SK-N-SH (cell line): Measurements from ENCODE around the gene TTC23L. TPM values are rescaled to one million over a fixed set of nuclear protein-coding genes. Genes with fewer than 3 reads are reported as not detected.

Experiments used
- CTCF ChIA-PET: fragments of 300-600, 350-600 bp; formaldehyde crosslinking; extraction: SDS; loops from one replicate; lab custom pipeline; 2021; lab: Yijun Ruan, JAX
- POLR2A ChIA-PET: fragments of 350-600 bp; sonication (Branson Sonifier 250); formaldehyde crosslinking; extraction: SDS; loops from one replicate; lab custom pipeline; 2020; ENCODE audit warnings: antibody characterized with exemption, inconsistent platforms; lab: Yijun Ruan, JAX
- DNase-seq: peaks from one replicate; pipeline ENCODE4 v3.0.0; 2012
- H2AFZ ChIP-seq: fragments of 200-600 bp; sonication (generic); 2 replicates; pipeline ENCODE4 v1.8.1; 2016; ENCODE audit warnings: antibody characterized with exemption, mild to moderate bottlenecking, low read depth
- H3F3A ChIP-seq: fragments of 200-600 bp; sonication (generic); replicated peaks from 2 replicates; pipeline ENCODE3; 2016; ENCODE audit warnings: antibody characterized with exemption, mild to moderate bottlenecking; ENCODE audit not compliant: insufficient read depth
- H3K27ac ChIP-seq, 2 experiments: fragments of 200-500 bp in 1 of 2; fragments of 200-600 bp in 1 of 2; sonication (Bioruptor generic) in 1 of 2; sonication (generic), shearing (Covaris generic) in 1 of 2; 2 replicates each; pipeline versions ENCODE4 v1.5.1 to v1.6.1; 2014 to 2016; ENCODE audit warnings: low read depth in 2 of 2, inconsistent platforms in 1 of 2, low read length in 1 of 2, mild to moderate bottlenecking in 1 of 2, mixed read lengths in 1 of 2
- H3K27me3 ChIP-seq: fragments of 200-600 bp; sonication (generic), shearing (Covaris generic); 2 replicates; pipeline ENCODE4 v1.6.1; 2016; ENCODE audit warnings: mixed run types; ENCODE audit not compliant: insufficient read depth
- H3K36me3 ChIP-seq, 2 experiments: fragments of 200-500 bp in 1 of 2; fragments of 200-600 bp in 1 of 2; sonication (Bioruptor generic) in 1 of 2; sonication (generic) in 1 of 2; replicated peaks in 1 of 2; 2 replicates each; pipeline versions ENCODE3 to v1.5.1; 2014 to 2016; ENCODE audit warnings: low read length in 1 of 2, mild to moderate bottlenecking in 1 of 2; ENCODE audit not compliant: insufficient read depth in 2 of 2, control insufficient read depth in 1 of 2
- H3K4me1 ChIP-seq, 2 experiments: fragments of 200-500 bp in 1 of 2; fragments of 200-600 bp in 1 of 2; sonication (Bioruptor generic) in 1 of 2; sonication (generic), shearing (Covaris generic) in 1 of 2; 2 replicates each; pipeline versions ENCODE4 v1.5.1 to v1.6.1; 2014 to 2016; ENCODE audit warnings: low read depth in 1 of 2, low read length in 1 of 2, mixed run types in 1 of 2; ENCODE audit not compliant: insufficient read depth in 2 of 2, control insufficient read depth in 1 of 2
- H3K4me2 ChIP-seq: fragments of 200-600 bp; sonication (generic), shearing (Covaris generic); 2 replicates; pipeline ENCODE4 v1.6.1; 2017; ENCODE audit warnings: mixed run types
- H3K4me3 ChIP-seq, 2 experiments: fragments of 200-500 bp in 1 of 2; fragments of 200-600 bp in 1 of 2; sonication (Bioruptor generic) in 1 of 2; sonication (generic), shearing (Covaris generic) in 1 of 2; 2 replicates each; pipeline versions ENCODE4 v1.5.1 to v1.8.1; 2014 to 2016; ENCODE audit warnings: low read depth in 2 of 2, inconsistent platforms in 1 of 2, low read length in 1 of 2, mild to moderate bottlenecking in 1 of 2, mixed read lengths in 1 of 2, moderate library complexity in 1 of 2
- H3K79me2 ChIP-seq: fragments of 200-600 bp; sonication (generic); 2 replicates; pipeline ENCODE4 v1.8.1; 2017; ENCODE audit warnings: mild to moderate bottlenecking; ENCODE audit not compliant: insufficient read depth
- H3K9ac ChIP-seq: fragments of 200-600 bp; sonication (generic); 2 replicates; pipeline ENCODE4 v1.6.1; 2017; ENCODE audit warnings: mixed run types
- H3K9me2 ChIP-seq: fragments of 200-600 bp; sonication (generic); 2 replicates; pipeline ENCODE4 v1.6.1; 2017; ENCODE audit warnings: mixed run types
- H3K9me3 ChIP-seq: fragments of 200-600 bp; sonication (generic); 2 replicates; pipeline ENCODE4 v1.6.1; 2017; ENCODE audit warnings: mixed run types, mild to moderate bottlenecking, moderate library complexity
- H4K20me1 ChIP-seq: fragments of 200-600 bp; sonication (generic); 2 replicates; pipeline ENCODE4 v1.6.1; 2017; ENCODE audit warnings: mild to moderate bottlenecking, mixed run types; ENCODE audit not compliant: insufficient read depth
- CHD2 ChIP-seq: fragments of 150-350 bp; IDR thresholded peaks from 2 replicates; pipeline ENCODE4 v1.6.1; 2018; ENCODE audit warnings: low read length; ENCODE audit not compliant: partially characterized antibody
- ELF1 ChIP-seq: IDR thresholded peaks from 2 replicates; pipeline ENCODE4 v1.4.0; 2012
- FOSL2 ChIP-seq: IDR thresholded peaks from 2 replicates; pipeline ENCODE4 v1.4.0; 2012; ENCODE audit warnings: low read depth, mild to moderate bottlenecking, moderate library complexity, borderline replicate concordance
- GATA2 ChIP-seq: sonication (generic); formaldehyde crosslinking; IDR thresholded peaks from 2 replicates; pipeline ENCODE4 v1.5.0; 2020; ENCODE audit warnings: mild to moderate bottlenecking, missing genetic modification reagents
- JUND ChIP-seq: IDR thresholded peaks from 2 replicates; pipeline ENCODE4 v1.4.0; 2012
- MAX ChIP-seq: IDR thresholded peaks from 2 replicates; pipeline ENCODE4 v1.4.0; 2012; ENCODE audit warnings: low read depth
- MEF2A ChIP-seq: IDR thresholded peaks from 2 replicates; pipeline ENCODE4 v1.4.0; 2012; ENCODE audit warnings: low read depth, borderline replicate concordance
- NFIC ChIP-seq: IDR thresholded peaks from 2 replicates; pipeline ENCODE4 v1.4.0; 2012; ENCODE audit warnings: borderline replicate concordance
- NRF1 ChIP-seq: IDR thresholded peaks from 2 replicates; pipeline ENCODE4 v1.6.1; 2012; ENCODE audit warnings: low read depth, mild to moderate bottlenecking, low read length
- POLR2AphosphoS5 ChIP-seq: IDR thresholded peaks from 2 replicates; pipeline ENCODE4 v1.6.1; 2012; ENCODE audit warnings: low read depth, low read length
- RAD21 ChIP-seq: IDR thresholded peaks from 2 replicates; pipeline ENCODE4 v1.6.1; 2012; ENCODE audit warnings: mild to moderate bottlenecking, low read length
- RCOR1 ChIP-seq: fragments of 150-350 bp; IDR thresholded peaks from 2 replicates; pipeline ENCODE4 v1.6.1; 2017; ENCODE audit warnings: antibody characterized with exemption, low read length
- RXRA ChIP-seq: IDR thresholded peaks from 2 replicates; pipeline ENCODE4 v1.4.0; 2012; ENCODE audit warnings: low read depth, mild to moderate bottlenecking, borderline replicate concordance
- SIN3A ChIP-seq: IDR thresholded peaks from 2 replicates; pipeline ENCODE4 v1.6.1; 2012; ENCODE audit warnings: low read depth, mild to moderate bottlenecking, low read length, moderate library complexity, borderline replicate concordance
- TAF1 ChIP-seq: IDR thresholded peaks from 2 replicates; pipeline ENCODE4 v1.6.1; 2012; ENCODE audit warnings: low read depth, mild to moderate bottlenecking, low read length, moderate library complexity, borderline replicate concordance
- TCF12 ChIP-seq: IDR thresholded peaks from 2 replicates; pipeline ENCODE4 v1.4.0; 2012
- TEAD4 ChIP-seq: IDR thresholded peaks from 2 replicates; pipeline ENCODE4 v1.4.0; 2012; ENCODE audit warnings: mild to moderate bottlenecking, borderline replicate concordance; ENCODE audit not compliant: insufficient read depth
- USF2 ChIP-seq: fragments of 150-350 bp; IDR thresholded peaks from 2 replicates; pipeline ENCODE4 v1.6.1; 2017; ENCODE audit warnings: antibody characterized with exemption, low read length, low read depth, borderline replicate concordance
- YY1 ChIP-seq: IDR thresholded peaks from 2 replicates; pipeline ENCODE4 v1.4.0; 2012; ENCODE audit warnings: low read depth, mild to moderate bottlenecking
- ZBTB33 ChIP-seq: IDR thresholded peaks from 2 replicates; pipeline ENCODE4 v1.4.0; 2012; ENCODE audit warnings: low read depth, borderline replicate concordance
- WGBS: methylation state at CpG from one replicate; pipeline ENCODE4 v1.1.6; 2017; ENCODE audit warnings: low lambda C conversion rate; 5-methylcytosine and 5-hydroxymethylcytosine counted together
- polyA plus RNA-seq, 3 experiments: library from polyadenylated mRNA; depleted of rRNA; stranded (reverse); fragments of >200 nt; gene quantifications; 2 replicates each; pipeline ENCODE4 v1.2.3, GENCODE V29; 2012
- TF ChIP-seq, protein P1 (sequence below): IDR thresholded peaks from 2 replicates; pipeline ENCODE4; 2012

The TTC23L gene
- polyA plus RNA-seq, 1 of the 3 experiments (the other 2 are of a cell fraction): 0.49 TPM

GRCh38 chr5:34835664-34836063 is 3.3 kb upstream of the TTC23L start:
- no peaks in the 10 kb centered on the region; a peak in 1 of 4 replicates for H3K4me1 ChIP-seq
- no peak overlapping the region for H3K4me3 ChIP-seq
- CTCF ChIA-PET: no interaction called here
- POLR2A ChIA-PET: no interaction called here
- H3K9me2 ChIP-seq: no peaks in the 10 kb centered on the region
- WGBS: 70% methylated on average over 3 of the region's 3 CpGs
- TF ChIP-seq YY1 (no peak), JUND (no peak), ELF1 (no peak), USF2 (no peak), ZBTB33 (no peak), NRF1 (no peak), GATA2 (CRISPR knock-in tag) (no peak), TAF1 (no peak), TEAD4 (no peak), SIN3A (no peak), TCF12 (no peak)
- H3K36me3 ChIP-seq: peaks cover 29 to 31% of the 10 kb centered on the region in 2 experiments
- no peak for DNase-seq
- no peaks in the 10 kb centered on the region for H3K9me3 ChIP-seq
- no peak overlapping the region for H3K27ac ChIP-seq
- no peak overlapping the region for H3K4me2 ChIP-seq
- H3F3A ChIP-seq: peaks cover 30% of the 10 kb centered on the region
- H3K27me3 ChIP-seq: no peaks in the 10 kb centered on the region
- H3K79me2 ChIP-seq: no peaks in the 10 kb centered on the region
- no peaks in the 10 kb centered on the region for H4K20me1 ChIP-seq
- no peak overlapping the region for H2AFZ ChIP-seq
- H3K9ac ChIP-seq: no peak overlapping the region

DNA sequence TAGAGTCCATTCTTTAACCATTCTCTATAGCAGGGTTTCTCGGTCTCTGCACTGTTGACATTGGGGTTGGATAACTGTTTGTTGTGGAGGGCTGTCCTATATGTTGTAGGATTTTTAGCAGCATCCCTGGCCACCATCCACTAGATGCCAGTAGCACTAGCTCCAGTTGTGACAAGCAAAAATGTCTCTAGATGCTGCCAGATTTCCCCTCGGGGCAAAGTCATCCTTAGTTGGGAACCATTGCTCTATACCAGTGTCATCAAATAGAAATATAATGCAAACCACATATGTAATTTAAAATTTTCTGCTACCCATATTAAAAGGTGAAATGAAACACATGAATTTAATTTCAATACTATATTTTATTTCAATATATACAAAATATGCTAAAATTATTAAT is 2.9 kb downstream of the TTC23L start:
- no peaks in the 10 kb centered on the region for H3K9me2 ChIP-seq
- DNase-seq: no peak
- H3K36me3 ChIP-seq: no peaks in the 10 kb centered on the region
- H3K27ac ChIP-seq: no peak overlapping the region
- H4K20me1 ChIP-seq: no peaks in the 10 kb centered on the region
- no peak overlapping the region for H3K4me3 ChIP-seq
- ChIA-PET CTCF (no interaction called here), POLR2A (no interaction called here)
- TF ChIP-seq CHD2 (no peak), FOSL2 (no peak), NRF1 (no peak), POLR2AphosphoS5 (no peak), NFIC (no peak), TCF12 (no peak), RAD21 (no peak), MAX (no peak), TEAD4 (no peak), JUND (no peak), RXRA (no peak), RCOR1 (no peak), MEF2A (no peak), ELF1 (no peak)
- TF ChIP-seq, protein P1, sequence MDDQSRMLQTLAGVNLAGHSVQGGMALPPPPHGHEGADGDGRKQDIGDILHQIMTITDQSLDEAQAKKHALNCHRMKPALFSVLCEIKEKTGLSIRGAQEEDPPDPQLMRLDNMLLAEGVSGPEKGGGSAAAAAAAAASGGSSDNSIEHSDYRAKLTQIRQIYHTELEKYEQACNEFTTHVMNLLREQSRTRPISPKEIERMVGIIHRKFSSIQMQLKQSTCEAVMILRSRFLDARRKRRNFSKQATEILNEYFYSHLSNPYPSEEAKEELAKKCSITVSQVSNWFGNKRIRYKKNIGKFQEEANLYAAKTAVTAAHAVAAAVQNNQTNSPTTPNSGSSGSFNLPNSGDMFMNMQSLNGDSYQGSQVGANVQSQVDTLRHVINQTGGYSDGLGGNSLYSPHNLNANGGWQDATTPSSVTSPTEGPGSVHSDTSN: no peak
- TF ChIP-seq, all 33 proteins: peak for 0
- Histone ChIP-seq H3K4me1 (peaks cover 0 to 7% of the 10 kb centered on the region in 2 experiments; a peak in 1 of 4 replicates), H3K27me3 (no peaks in the 10 kb centered on the region), H2AFZ (no peak overlapping the region), H3K79me2 (no peaks in the 10 kb centered on the region), H3K4me2 (no peak overlapping the region), H3K9me3 (no peaks in the 10 kb centered on the region), H3F3A (peaks cover 10% of the 10 kb centered on the region), H3K9ac (no peak overlapping the region)
- WGBS: 57% methylated on average over 2 of the region's 2 CpGs
